HepG2 (cell line): Measurements from ENCODE around the gene HACD2. TPM values are rescaled to one million over a fixed set of nuclear protein-coding genes. Genes with fewer than 3 reads are reported as not detected.

Experiments
- AGO2 ChIP-seq: fragments of 200-400 bp; formaldehyde crosslinking; optimal IDR thresholded peaks from 2 replicates; pipeline ENCODE3; 2017; ENCODE audit warnings: mild to moderate bottlenecking, low read depth, low read length, moderate library complexity
- CHCHD3 ChIP-seq: sonication (generic); formaldehyde crosslinking; IDR thresholded peaks from 2 replicates; pipeline ENCODE4 v1.8.0; 2022; ENCODE audit warnings: mild to moderate bottlenecking, missing genetic modification reagents, moderate library complexity
- NFATC3 ChIP-seq: sonication (generic); formaldehyde crosslinking; IDR thresholded peaks from 2 replicates; pipeline ENCODE4 v1.5.1; 2020; ENCODE audit warnings: mild to moderate bottlenecking, missing genetic modification reagents
- PHB2 ChIP-seq: fragments of 450-650 bp; IDR thresholded peaks from 2 replicates; pipeline ENCODE4 v1.6.1; 2018; ENCODE audit not compliant: partially characterized antibody
- PRPF4 ChIP-seq: fragments of 200-400 bp; formaldehyde crosslinking; IDR thresholded peaks from 2 replicates; pipeline ENCODE4 v1.6.1; 2016; ENCODE audit warnings: low read length, low read depth; ENCODE audit not compliant: poor library complexity, severe bottlenecking
- REPIN1 ChIP-seq: sonication (generic); formaldehyde crosslinking; IDR thresholded peaks from 2 replicates; pipeline ENCODE4 v1.8.0; 2022; ENCODE audit warnings: missing genetic modification reagents, low read depth, mild to moderate bottlenecking, borderline replicate concordance
- SCMH1 ChIP-seq: sonication (generic); formaldehyde crosslinking; IDR thresholded peaks from 2 replicates; pipeline ENCODE4 v1.9.0; 2021; ENCODE audit warnings: missing genetic modification reagents, mild to moderate bottlenecking, borderline replicate concordance
- TCF7 ChIP-seq: sonication (generic); IDR thresholded peaks from 2 replicates; pipeline ENCODE4 v1.6.1; 2016; ENCODE audit warnings: antibody characterized with exemption, low read depth
- TEF ChIP-seq: sonication (generic); formaldehyde crosslinking; IDR thresholded peaks from 2 replicates; pipeline ENCODE4 v1.5.0; 2020; ENCODE audit warnings: missing genetic modification reagents
- ZNF20 ChIP-seq: sonication (generic); formaldehyde crosslinking; IDR thresholded peaks from 2 replicates; pipeline ENCODE4 v1.4.0; 2020; ENCODE audit warnings: mild to moderate bottlenecking, moderate library complexity, missing genetic modification reagents
- ZNF468 ChIP-seq: sonication (generic); formaldehyde crosslinking; IDR thresholded peaks from 2 replicates; pipeline ENCODE4 v1.8.0; 2022; ENCODE audit warnings: mild to moderate bottlenecking, moderate library complexity, missing genetic modification reagents
- ZNF577 ChIP-seq: sonication (generic); formaldehyde crosslinking; IDR thresholded peaks from 2 replicates; pipeline ENCODE4 v1.4.0; 2020; ENCODE audit warnings: mild to moderate bottlenecking, low read depth, missing genetic modification reagents, borderline replicate concordance
- ZNF589 ChIP-seq: sonication (generic); formaldehyde crosslinking; conservative IDR thresholded peaks from 2 replicates; pipeline ENCODE4 v1.8.0; 2022; ENCODE audit warnings: mild to moderate bottlenecking, moderate library complexity, missing genetic modification reagents
- ZNF7 ChIP-seq: IDR thresholded peaks from 2 replicates; pipeline ENCODE4 v1.6.1; 2016; ENCODE audit warnings: missing biosample characterization, missing genetic modification reagents
- ZNF737 ChIP-seq: sonication (generic); formaldehyde crosslinking; IDR thresholded peaks from 2 replicates; pipeline ENCODE4 v1.5.0; 2020; ENCODE audit warnings: missing genetic modification reagents, mild to moderate bottlenecking, borderline replicate concordance
- ZNF740 ChIP-seq: sonication (generic); formaldehyde crosslinking; IDR thresholded peaks from 2 replicates; pipeline ENCODE4 v1.4.0; 2020; ENCODE audit warnings: missing genetic modification reagents
- polyA plus RNA-seq, 8 experiments: library from polyadenylated mRNA; depleted of rRNA in 3 of 8; stranded (reverse) in 7 of 8; unstranded in 1 of 8; fragments of >200 nt; fragmentation: Illumina TruSeq in 4 of 8; extraction: Trizol in 4 of 8; gene quantifications; 2 replicates each; pipeline versions ENCODE4 v1.2.1 to v1.2.3, GENCODE V29; 2011 to 2016; ENCODE audit warnings: low read depth in 4 of 8, missing spikeins in 1 of 8, mixed read lengths in 1 of 8; ENCODE audit not compliant: insufficient read depth in 1 of 8
- total RNA-seq, 5 experiments: library from RNA; depleted of rRNA; stranded (reverse); fragments of >200 nt; fragmentation: Illumina TruSeq; extraction: Trizol; gene quantifications; 2 replicates each; pipeline ENCODE4 v1.2.3, GENCODE V29; 2016; ENCODE audit warnings: low read depth in 1 of 5
- TF ChIP-seq, protein P1 (sequence below): sonication (generic); formaldehyde crosslinking; IDR thresholded peaks from 2 replicates; pipeline ENCODE4 v1.4.0; 2020; ENCODE audit warnings: missing genetic modification reagents
- TF ChIP-seq, protein P2 (sequence below): sonication (generic); formaldehyde crosslinking; IDR thresholded peaks from 2 replicates; pipeline ENCODE4 v1.4.0; 2020; ENCODE audit warnings: mild to moderate bottlenecking, missing genetic modification reagents
- TF ChIP-seq, protein P3 (sequence below): sonication (generic); formaldehyde crosslinking; IDR thresholded peaks from 2 replicates; pipeline ENCODE4 v1.9.0; 2021; ENCODE audit warnings: missing genetic modification reagents, borderline replicate concordance
- TF ChIP-seq, protein P4 (sequence below): sonication (generic); formaldehyde crosslinking; IDR thresholded peaks from 2 replicates; pipeline ENCODE4 v1.4.0; 2020; ENCODE audit warnings: missing genetic modification reagents, mild to moderate bottlenecking, borderline replicate concordance

The HACD2 gene
- total and polyA plus RNA-seq, 2 of the 13 experiments (the other 11 are each of a cell fraction or from before 2014, with no cell fraction given), result 47.0 to 50.4 TPM

- TF ChIP-seq ZNF589 (CRISPR knock-in tag), result no peak
- no peak for TF ChIP-seq SCMH1 (CRISPR knock-in tag)
- no peak for TF ChIP-seq PHB2
- TF ChIP-seq TCF7, result no peak
- TF ChIP-seq, protein P1, sequence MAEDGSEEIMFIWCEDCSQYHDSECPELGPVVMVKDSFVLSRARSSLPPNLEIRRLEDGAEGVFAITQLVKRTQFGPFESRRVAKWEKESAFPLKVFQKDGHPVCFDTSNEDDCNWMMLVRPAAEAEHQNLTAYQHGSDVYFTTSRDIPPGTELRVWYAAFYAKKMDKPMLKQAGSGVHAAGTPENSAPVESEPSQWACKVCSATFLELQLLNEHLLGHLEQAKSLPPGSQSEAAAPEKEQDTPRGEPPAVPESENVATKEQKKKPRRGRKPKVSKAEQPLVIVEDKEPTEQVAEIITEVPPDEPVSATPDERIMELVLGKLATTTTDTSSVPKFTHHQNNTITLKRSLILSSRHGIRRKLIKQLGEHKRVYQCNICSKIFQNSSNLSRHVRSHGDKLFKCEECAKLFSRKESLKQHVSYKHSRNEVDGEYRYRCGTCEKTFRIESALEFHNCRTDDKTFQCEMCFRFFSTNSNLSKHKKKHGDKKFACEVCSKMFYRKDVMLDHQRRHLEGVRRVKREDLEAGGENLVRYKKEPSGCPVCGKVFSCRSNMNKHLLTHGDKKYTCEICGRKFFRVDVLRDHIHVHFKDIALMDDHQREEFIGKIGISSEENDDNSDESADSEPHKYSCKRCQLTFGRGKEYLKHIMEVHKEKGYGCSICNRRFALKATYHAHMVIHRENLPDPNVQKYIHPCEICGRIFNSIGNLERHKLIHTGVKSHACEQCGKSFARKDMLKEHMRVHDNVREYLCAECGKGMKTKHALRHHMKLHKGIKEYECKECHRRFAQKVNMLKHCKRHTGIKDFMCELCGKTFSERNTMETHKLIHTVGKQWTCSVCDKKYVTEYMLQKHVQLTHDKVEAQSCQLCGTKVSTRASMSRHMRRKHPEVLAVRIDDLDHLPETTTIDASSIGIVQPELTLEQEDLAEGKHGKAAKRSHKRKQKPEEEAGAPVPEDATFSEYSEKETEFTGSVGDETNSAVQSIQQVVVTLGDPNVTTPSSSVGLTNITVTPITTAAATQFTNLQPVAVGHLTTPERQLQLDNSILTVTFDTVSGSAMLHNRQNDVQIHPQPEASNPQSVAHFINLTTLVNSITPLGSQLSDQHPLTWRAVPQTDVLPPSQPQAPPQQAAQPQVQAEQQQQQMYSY (CRISPR knock-in tag), result no peak
- TF ChIP-seq CHCHD3 (CRISPR knock-in tag), result no peak
- TF ChIP-seq REPIN1 (CRISPR knock-in tag), result no peak
- no peak for TF ChIP-seq ZNF7
- no peak for TF ChIP-seq ZNF577 (CRISPR knock-in tag)
- TF ChIP-seq, protein P2, sequence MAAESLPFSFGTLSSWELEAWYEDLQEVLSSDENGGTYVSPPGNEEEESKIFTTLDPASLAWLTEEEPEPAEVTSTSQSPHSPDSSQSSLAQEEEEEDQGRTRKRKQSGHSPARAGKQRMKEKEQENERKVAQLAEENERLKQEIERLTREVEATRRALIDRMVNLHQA (CRISPR knock-in tag), result no peak
- no peak for TF ChIP-seq ZNF20
- TF ChIP-seq ZNF468 (CRISPR knock-in tag), result no peak
- TF ChIP-seq AGO2, result peak; percentile 81
- no peak for TF ChIP-seq ZNF737
- TF ChIP-seq, protein P3, sequence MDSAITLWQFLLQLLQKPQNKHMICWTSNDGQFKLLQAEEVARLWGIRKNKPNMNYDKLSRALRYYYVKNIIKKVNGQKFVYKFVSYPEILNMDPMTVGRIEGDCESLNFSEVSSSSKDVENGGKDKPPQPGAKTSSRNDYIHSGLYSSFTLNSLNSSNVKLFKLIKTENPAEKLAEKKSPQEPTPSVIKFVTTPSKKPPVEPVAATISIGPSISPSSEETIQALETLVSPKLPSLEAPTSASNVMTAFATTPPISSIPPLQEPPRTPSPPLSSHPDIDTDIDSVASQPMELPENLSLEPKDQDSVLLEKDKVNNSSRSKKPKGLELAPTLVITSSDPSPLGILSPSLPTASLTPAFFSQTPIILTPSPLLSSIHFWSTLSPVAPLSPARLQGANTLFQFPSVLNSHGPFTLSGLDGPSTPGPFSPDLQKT (CRISPR knock-in tag), result no peak
- TF ChIP-seq NFATC3 (CRISPR knock-in tag), result no peak
- TF ChIP-seq TEF (CRISPR knock-in tag), result no peak
- no peak for TF ChIP-seq ZNF740 (CRISPR knock-in tag)
- no peak for TF ChIP-seq PRPF4
- TF ChIP-seq, protein P4, sequence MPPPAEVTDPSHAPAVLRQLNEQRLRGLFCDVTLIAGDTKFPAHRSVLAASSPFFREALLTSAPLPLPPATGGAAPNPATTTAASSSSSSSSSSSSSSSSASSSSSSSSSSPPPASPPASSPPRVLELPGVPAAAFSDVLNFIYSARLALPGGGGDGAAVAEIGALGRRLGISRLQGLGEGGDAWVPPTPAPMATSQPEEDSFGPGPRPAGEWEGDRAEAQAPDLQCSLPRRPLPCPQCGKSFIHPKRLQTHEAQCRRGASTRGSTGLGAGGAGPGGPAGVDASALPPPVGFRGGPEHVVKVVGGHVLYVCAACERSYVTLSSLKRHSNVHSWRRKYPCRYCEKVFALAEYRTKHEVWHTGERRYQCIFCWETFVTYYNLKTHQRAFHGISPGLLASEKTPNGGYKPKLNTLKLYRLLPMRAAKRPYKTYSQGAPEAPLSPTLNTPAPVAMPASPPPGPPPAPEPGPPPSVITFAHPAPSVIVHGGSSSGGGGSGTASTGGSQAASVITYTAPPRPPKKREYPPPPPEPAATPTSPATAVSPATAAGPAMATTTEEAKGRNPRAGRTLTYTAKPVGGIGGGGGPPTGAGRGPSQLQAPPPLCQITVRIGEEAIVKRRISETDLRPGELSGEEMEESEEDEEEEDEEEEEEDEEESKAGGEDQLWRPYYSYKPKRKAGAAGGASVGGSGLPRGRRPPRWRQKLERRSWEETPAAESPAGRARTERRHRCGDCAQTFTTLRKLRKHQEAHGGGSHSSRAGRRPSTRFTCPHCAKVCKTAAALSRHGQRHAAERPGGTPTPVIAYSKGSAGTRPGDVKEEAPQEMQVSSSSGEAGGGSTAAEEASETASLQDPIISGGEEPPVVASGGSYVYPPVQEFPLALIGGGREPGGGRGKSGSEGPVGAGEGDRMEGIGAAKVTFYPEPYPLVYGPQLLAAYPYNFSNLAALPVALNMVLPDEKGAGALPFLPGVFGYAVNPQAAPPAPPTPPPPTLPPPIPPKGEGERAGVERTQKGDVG (CRISPR knock-in tag), result no peak
Observed at GRCh38 chr3:123584284-123584987, 417 bp downstream of the HACD2 start (continued).
